Neuron (in vitro differentiated cells): ENCODE measurements around the gene LMBR1L.
A peak's percentile ranks its signal among the peaks of the same experiment; 100 is the strongest.
"Not testable (repeated sequence)": the region's sequence is repeated elsewhere in the genome, so short reads cannot be mapped to it uniquely, and the experiment has no call there.

Source experiments
- H2AFZ ChIP-seq: one replicate; pipeline ENCODE4 v1.6.1; 2013; ENCODE audit warnings: low read depth, mild to moderate bottlenecking, inconsistent platforms, low read length, moderate library complexity
- H3K27me3 ChIP-seq: one replicate; pipeline ENCODE4 v1.6.1; 2013; ENCODE audit warnings: low read length; ENCODE audit not compliant: insufficient read depth
- H3K36me3 ChIP-seq: one replicate; pipeline ENCODE4 v1.6.1; 2013; ENCODE audit warnings: low read length; ENCODE audit not compliant: insufficient read depth
- H3K4me1 ChIP-seq: one replicate; pipeline ENCODE4 v1.6.1; 2013; ENCODE audit warnings: low read length; ENCODE audit not compliant: insufficient read depth
- H3K4me3 ChIP-seq: 2 replicates; pipeline ENCODE4 v1.5.1; 2013; ENCODE audit warnings: mild to moderate bottlenecking, low read length, moderate library complexity
- H3K9me3 ChIP-seq: one replicate; pipeline ENCODE4 v1.6.1; 2013; ENCODE audit warnings: low read length

Gene LMBR1L

GRCh38 chr12:49131051-49131893, 20.6 kb upstream of the LMBR1L start, which contains the start of gene TUBA1B:
TSS of gene TUBA1B (minus strand) at chr12:49131395. CDS start at chr12:49131300, 95 bp downstream.
- H3K4me1 ChIP-seq = peaks cover 22% of the 10 kb centered on the region
- H3K27me3 ChIP-seq = no peaks in the 10 kb centered on the region
- H3K36me3 ChIP-seq = peaks cover 28% of the 10 kb centered on the region
- peak within 1 kb of the TSS; percentile 58 for H2AFZ ChIP-seq
- no peaks in the 10 kb centered on the region for H3K9me3 ChIP-seq
- H3K4me3 ChIP-seq = peak within 1 kb of the TSS; percentile 76

- H3K27me3 ChIP-seq = no peaks in the 10 kb centered on the region
- peak overlapping the region; percentile 76 for H3K4me3 ChIP-seq
- H3K36me3 ChIP-seq = peaks cover 28% of the 10 kb centered on the region
- H2AFZ ChIP-seq = no peak overlapping the region
- H3K9me3 ChIP-seq = no peaks in the 10 kb centered on the region
- peaks cover 22% of the 10 kb centered on the region for H3K4me1 ChIP-seq
These were observed 19.8 kb upstream of the LMBR1L start for GRCh38 chr12:49130151-49131050.

- Histone ChIP-seq H3K4me3 (peak overlapping the region; percentile 76), H3K27me3 (no peaks in the 10 kb centered on the region), H3K9me3 (no peaks in the 10 kb centered on the region), H3K36me3 (peaks cover 28% of the 10 kb centered on the region), H3K4me1 (peaks cover 22% of the 10 kb centered on the region), H2AFZ (no peak overlapping the region)
These were observed 18.9 kb upstream of the LMBR1L start for GRCh38 chr12:49129332-49130150.

- Histone ChIP-seq H3K4me1 (peaks cover 20% of the 10 kb centered on the region), H3K36me3 (peaks cover 28% of the 10 kb centered on the region)
- not testable (repeated sequence) for H3K27me3 ChIP-seq, H3K4me3 ChIP-seq, H3K9me3 ChIP-seq, H2AFZ ChIP-seq
These were observed 17.3 kb upstream of the LMBR1L start for GRCh38 chr12:49127971-49128370.

GRCh38 chr12:49126852-49127763, 16.5 kb upstream of the LMBR1L start:
- Histone ChIP-seq H3K27me3 (no peaks in the 10 kb centered on the region), H3K9me3 (no peaks in the 10 kb centered on the region), H3K4me1 (peaks cover 13% of the 10 kb centered on the region), H3K36me3 (peaks cover 28% of the 10 kb centered on the region), H3K4me3 (no peak overlapping the region), H2AFZ (no peak overlapping the region)

GRCh38 chr12:49121047-49121696, 10.5 kb upstream of the LMBR1L start:
- Histone ChIP-seq H3K36me3 (no peaks in the 10 kb centered on the region), H3K9me3 (no peaks in the 10 kb centered on the region), H3K27me3 (no peaks in the 10 kb centered on the region), H2AFZ (no peak overlapping the region), H3K4me1 (peaks cover 6% of the 10 kb centered on the region), H3K4me3 (no peak overlapping the region)

- Histone ChIP-seq H2AFZ (peak overlapping the region; percentile 81), H3K36me3 (peaks cover 10% of the 10 kb centered on the region), H3K27me3 (no peaks in the 10 kb centered on the region), H3K9me3 (no peaks in the 10 kb centered on the region), H3K4me1 (peaks cover 11% of the 10 kb centered on the region), H3K4me3 (peak overlapping the region; percentile 95)
These were observed 559 bp upstream of the LMBR1L start for GRCh38 chr12:49111206-49111605.

- peak overlapping the region; percentile 81 for H2AFZ ChIP-seq
- no peaks in the 10 kb centered on the region for H3K9me3 ChIP-seq
- H3K4me3 ChIP-seq = peak overlapping the region; percentile 95
- H3K4me1 ChIP-seq = peaks cover 11% of the 10 kb centered on the region
- peaks cover 21% of the 10 kb centered on the region for H3K36me3 ChIP-seq
- H3K27me3 ChIP-seq = no peaks in the 10 kb centered on the region
These were observed 795 bp downstream of the LMBR1L start for GRCh38 chr12:49109641-49110463.

GRCh38 chr12:49108958-49109404, 1.7 kb downstream of the LMBR1L start:
- H3K27me3 ChIP-seq = no peaks in the 10 kb centered on the region
- H3K4me1 ChIP-seq = peaks cover 11% of the 10 kb centered on the region
- peak overlapping the region; percentile 95 for H3K4me3 ChIP-seq
- no peaks in the 10 kb centered on the region for H3K9me3 ChIP-seq
- H2AFZ ChIP-seq = no peak overlapping the region
- peaks cover 30% of the 10 kb centered on the region for H3K36me3 ChIP-seq

- Histone ChIP-seq H3K36me3 (peaks cover 62% of the 10 kb centered on the region), H3K27me3 (no peaks in the 10 kb centered on the region), H3K4me1 (peaks cover 11% of the 10 kb centered on the region), H3K4me3 (no peak overlapping the region), H3K9me3 (no peaks in the 10 kb centered on the region), H2AFZ (no peak overlapping the region)
These were observed 5.1 kb downstream of the LMBR1L start for GRCh38 chr12:49105504-49106084.
